Ovary (tissue), 3 donors: Measurements from ENCODE around the gene FSD1.

Experiments used
- POLR2A ChIP-seq: fragments of 450-650 bp; IDR thresholded peaks from one replicate; pipeline ENCODE4 v1.6.1; 2017; ENCODE audit warnings: antibody characterized with exemption, mild to moderate bottlenecking, moderate library complexity
- TF ChIP-seq, protein P1 (sequence below), 3 donors: fragments of 450-650 bp in 2 of 3; fragments of 200-600 bp in 1 of 3; IDR thresholded peaks; one replicate each; pipeline versions ENCODE4 v1.5.1 to v1.8.0; 2016 to 2022; ENCODE audit warnings: antibody characterized with exemption in 3 of 3, mild to moderate bottlenecking in 1 of 3
- donor health status: DM: no; HTN: no; CAD: no.

DNA sequence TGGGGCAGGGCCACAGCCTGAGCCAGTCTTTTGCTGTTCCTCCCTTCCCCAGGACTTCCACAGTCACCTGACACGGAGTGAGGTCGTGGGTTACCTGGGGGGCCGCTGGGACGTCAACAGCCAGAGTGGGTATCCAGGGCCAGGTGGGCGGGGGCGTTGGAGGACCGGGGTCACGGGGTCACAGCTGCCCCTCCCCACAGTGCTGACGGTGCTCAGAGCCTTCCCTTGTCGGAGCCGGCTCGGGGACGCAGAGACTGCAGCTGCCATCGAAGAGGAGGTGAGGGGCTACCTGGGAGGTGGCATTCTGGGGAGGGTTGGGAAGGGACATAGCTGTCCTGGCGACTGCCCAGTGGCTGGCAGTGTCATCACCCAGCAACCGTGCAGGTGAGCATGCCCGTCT, 50.5 kb downstream of the FSD1 start:
- TF ChIP-seq, protein P1, sequence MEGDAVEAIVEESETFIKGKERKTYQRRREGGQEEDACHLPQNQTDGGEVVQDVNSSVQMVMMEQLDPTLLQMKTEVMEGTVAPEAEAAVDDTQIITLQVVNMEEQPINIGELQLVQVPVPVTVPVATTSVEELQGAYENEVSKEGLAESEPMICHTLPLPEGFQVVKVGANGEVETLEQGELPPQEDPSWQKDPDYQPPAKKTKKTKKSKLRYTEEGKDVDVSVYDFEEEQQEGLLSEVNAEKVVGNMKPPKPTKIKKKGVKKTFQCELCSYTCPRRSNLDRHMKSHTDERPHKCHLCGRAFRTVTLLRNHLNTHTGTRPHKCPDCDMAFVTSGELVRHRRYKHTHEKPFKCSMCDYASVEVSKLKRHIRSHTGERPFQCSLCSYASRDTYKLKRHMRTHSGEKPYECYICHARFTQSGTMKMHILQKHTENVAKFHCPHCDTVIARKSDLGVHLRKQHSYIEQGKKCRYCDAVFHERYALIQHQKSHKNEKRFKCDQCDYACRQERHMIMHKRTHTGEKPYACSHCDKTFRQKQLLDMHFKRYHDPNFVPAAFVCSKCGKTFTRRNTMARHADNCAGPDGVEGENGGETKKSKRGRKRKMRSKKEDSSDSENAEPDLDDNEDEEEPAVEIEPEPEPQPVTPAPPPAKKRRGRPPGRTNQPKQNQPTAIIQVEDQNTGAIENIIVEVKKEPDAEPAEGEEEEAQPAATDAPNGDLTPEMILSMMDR (IDR thresholded peaks at IDR 0.05): no peak
- no peak for TF ChIP-seq POLR2A
